ENCODE results near the gene TRABD.
"Not testable (repeated sequence)": the region's sequence is repeated elsewhere in the genome, so short reads cannot be mapped to it uniquely, and the experiment has no call there.

TRABD gene

GRCh38 chr22:50151571-50152537 lies 33.9 kb upstream of the TRABD start:
- DNase-seq (ENCODE audit: low read depth, low spot score), result no peak

GRCh38 chr22:50153056-50153755 lies 32.5 kb upstream of the TRABD start:
- no peak for DNase-seq (ENCODE audit: low read depth, low spot score)

- no peak for DNase-seq (ENCODE audit: low read depth, low spot score)
Observed at GRCh38 chr22:50153756-50154140, 32.0 kb upstream of the TRABD start.

GRCh38 chr22:50157709-50158375 lies 27.9 kb upstream of the TRABD start:
- DNase-seq (ENCODE audit: low read depth, low spot score), result no peak

- no peak for DNase-seq (ENCODE audit: low read depth, low spot score)
Observed at GRCh38 chr22:50160947-50161346, 24.8 kb upstream of the TRABD start.

- no peak for DNase-seq (ENCODE audit: low read depth, low spot score)
Observed at GRCh38 chr22:50161508-50162390, 24.0 kb upstream of the TRABD start.

- no peak for DNase-seq (ENCODE audit: low read depth, low spot score)
Observed at GRCh38 chr22:50162391-50162956, 23.2 kb upstream of the TRABD start.

GRCh38 chr22:50165436-50166123 lies 20.1 kb upstream of the TRABD start:
- DNase-seq (ENCODE audit: low read depth, low spot score), result no peak

GRCh38 chr22:50167689-50168489 lies 17.8 kb upstream of the TRABD start:
- no peak for DNase-seq (ENCODE audit: low read depth, low spot score)

GRCh38 chr22:50168490-50169180 lies 17.1 kb upstream of the TRABD start:
- not testable (repeated sequence) for DNase-seq (ENCODE audit: low read depth, low spot score)

- DNase-seq (ENCODE audit: low read depth, low spot score), result no peak
Observed at GRCh38 chr22:50169181-50169759, 16.4 kb upstream of the TRABD start.

- DNase-seq (ENCODE audit: low read depth, low spot score), result no peak
Observed at GRCh38 chr22:50169774-50170341, 15.9 kb upstream of the TRABD start.

- DNase-seq (ENCODE audit: low read depth, low spot score), result peak; percentile 46
Observed at GRCh38 chr22:50170453-50171318, 15.0 kb upstream of the TRABD start, which contains the start of gene PANX2. Gene PANX2, plus strand, starts transcription at chr22:50170731. Its CDS starts 0 bp downstream, at chr22:50170731.

GRCh38 chr22:50171319-50171964 lies 14.3 kb upstream of the TRABD start:
- no peak for DNase-seq (ENCODE audit: low read depth, low spot score)

GRCh38 chr22:50171965-50172421 lies 13.7 kb upstream of the TRABD start:
- no peak for DNase-seq (ENCODE audit: low read depth, low spot score)

GRCh38 chr22:50173311-50173982 lies 12.3 kb upstream of the TRABD start:
- DNase-seq (ENCODE audit: low read depth, low spot score), result no peak
